OCI-LY3 (cell line): Measurements from ENCODE around the gene PXYLP1.

ENCODE experiments used
- EZH2phosphoT487 ChIP-seq: fragments of 200-600 bp; shearing (Covaris generic); IDR thresholded peaks from 2 replicates; pipeline ENCODE4 v1.6.1; 2018; ENCODE audit warnings: antibody characterized with exemption, mixed run types, low read depth
- TF ChIP-seq, protein P1 (sequence below): fragments of 200-600, 300-600 bp; sonication (generic); IDR thresholded peaks from 2 replicates; pipeline ENCODE4 v1.5.1; 2014; ENCODE audit warnings: antibody characterized with exemption, low read length, low read depth

DNA sequence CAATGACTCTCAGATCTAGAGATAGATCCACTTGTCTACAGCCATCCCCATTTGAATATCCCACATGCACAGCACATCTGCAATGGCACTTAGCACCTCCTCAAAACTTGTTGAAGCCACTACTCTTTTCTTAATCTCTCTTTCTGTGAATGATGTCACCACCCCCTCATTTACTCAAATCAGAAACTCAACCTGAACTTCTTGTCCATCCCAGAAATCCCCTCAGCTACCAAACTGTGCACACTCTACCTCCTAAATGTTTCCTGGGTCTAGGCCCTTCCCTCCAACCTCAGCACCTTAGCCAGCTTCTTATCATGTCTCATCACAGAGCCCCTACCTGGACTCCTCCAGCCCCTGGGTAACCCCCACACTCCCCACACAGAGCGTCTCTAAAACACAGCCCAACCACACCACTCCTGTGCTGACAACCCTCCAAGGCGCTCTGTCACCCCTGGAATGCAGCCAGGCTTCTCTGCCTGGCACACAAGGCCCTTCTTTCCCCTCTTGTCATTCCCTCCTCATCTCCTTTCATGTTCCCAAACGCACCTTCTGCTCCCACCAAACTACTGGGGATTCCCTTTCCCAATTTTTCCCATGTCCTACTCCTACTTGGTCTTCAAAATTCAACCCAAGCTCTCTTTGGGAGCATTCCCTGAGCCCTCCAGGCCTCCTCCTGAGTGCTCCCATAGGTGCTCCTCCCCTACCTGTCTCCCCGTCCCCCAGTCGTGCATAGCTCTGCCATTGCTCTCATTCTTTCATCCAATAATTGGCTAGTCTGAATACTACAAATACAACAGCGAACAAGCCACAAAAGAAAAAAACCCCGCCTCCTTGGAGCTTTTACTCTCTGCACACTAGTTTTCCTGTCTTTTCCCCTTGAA is 96.9 kb downstream of the PXYLP1 start:
- TF ChIP-seq, protein P1, sequence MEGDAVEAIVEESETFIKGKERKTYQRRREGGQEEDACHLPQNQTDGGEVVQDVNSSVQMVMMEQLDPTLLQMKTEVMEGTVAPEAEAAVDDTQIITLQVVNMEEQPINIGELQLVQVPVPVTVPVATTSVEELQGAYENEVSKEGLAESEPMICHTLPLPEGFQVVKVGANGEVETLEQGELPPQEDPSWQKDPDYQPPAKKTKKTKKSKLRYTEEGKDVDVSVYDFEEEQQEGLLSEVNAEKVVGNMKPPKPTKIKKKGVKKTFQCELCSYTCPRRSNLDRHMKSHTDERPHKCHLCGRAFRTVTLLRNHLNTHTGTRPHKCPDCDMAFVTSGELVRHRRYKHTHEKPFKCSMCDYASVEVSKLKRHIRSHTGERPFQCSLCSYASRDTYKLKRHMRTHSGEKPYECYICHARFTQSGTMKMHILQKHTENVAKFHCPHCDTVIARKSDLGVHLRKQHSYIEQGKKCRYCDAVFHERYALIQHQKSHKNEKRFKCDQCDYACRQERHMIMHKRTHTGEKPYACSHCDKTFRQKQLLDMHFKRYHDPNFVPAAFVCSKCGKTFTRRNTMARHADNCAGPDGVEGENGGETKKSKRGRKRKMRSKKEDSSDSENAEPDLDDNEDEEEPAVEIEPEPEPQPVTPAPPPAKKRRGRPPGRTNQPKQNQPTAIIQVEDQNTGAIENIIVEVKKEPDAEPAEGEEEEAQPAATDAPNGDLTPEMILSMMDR, result no peak
- TF ChIP-seq EZH2phosphoT487, result no peak
